Measurements from ENCODE around the gene ASB12. TPM values are rescaled to one million over a fixed set of nuclear protein-coding genes. Genes with fewer than 3 reads are reported as not detected.

Gene ASB12
- total RNA-seq, 2 donors from 2014 or later: not detected

DNA sequence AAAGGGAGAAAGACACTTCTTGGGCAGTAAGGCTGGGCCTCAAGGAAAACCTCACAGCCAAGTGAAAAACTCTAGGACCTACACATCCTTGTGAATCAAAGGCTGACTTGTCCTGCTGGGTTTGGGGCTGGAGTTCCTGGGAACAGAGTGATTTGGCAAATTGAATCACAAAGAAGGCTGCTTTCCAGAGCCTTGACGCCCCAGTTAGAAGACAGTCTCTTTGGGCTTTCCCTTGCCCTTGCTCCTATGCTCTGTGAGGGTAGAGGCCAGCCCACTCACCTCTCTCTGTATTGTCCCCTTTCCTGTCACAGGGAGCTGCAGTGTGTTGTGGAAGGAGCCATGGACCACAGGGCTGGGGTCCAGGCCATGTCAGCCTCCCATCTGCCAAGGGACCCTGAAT is 34.5 kb downstream of the ASB12 start:
- H3K4me1 Mint-ChIP-seq (ENCODE audit: low read depth in 2 of 2): peaks cover 0 to 4% of the 10 kb centered on the region in 2 donors
- H3K9me3 Mint-ChIP-seq: no peaks in the 10 kb centered on the region
- DNase-seq (ENCODE audit: low spot score): no peak

GRCh38 chrX:64192673-64193072 is 37.7 kb downstream of the ASB12 start:
- Mint-ChIP-seq H3K4me1 (ENCODE audit: low read depth in 2 of 2) (no peaks in the 10 kb centered on the region), H3K9me3 (no peaks in the 10 kb centered on the region), H3K27me3 (no peaks in the 10 kb centered on the region), H3K4me3 (no peak overlapping the region), H3K27ac (no peak overlapping the region), H3K36me3 (peaks cover 5% of the 10 kb centered on the region)
- ATAC-seq (no peak), DNase-seq (ENCODE audit: low spot score) (no peak)

More for the DNA sequence above, 34.5 kb downstream of the ASB12 start:
- ATAC-seq: no peak
- Mint-ChIP-seq H3K27ac (no peak overlapping the region), H3K27me3 (no peaks in the 10 kb centered on the region), H3K4me3 (no peak overlapping the region), H3K36me3 (peaks cover 5% of the 10 kb centered on the region)

GRCh38 chrX:64192040-64192439 is 38.4 kb downstream of the ASB12 start:
- peaks cover 5% of the 10 kb centered on the region for H3K36me3 Mint-ChIP-seq
- H3K27ac Mint-ChIP-seq: no peak overlapping the region
- H3K9me3 Mint-ChIP-seq: no peaks in the 10 kb centered on the region
- ATAC-seq (no peak), DNase-seq (ENCODE audit: low spot score) (no peak)
- no peaks in the 10 kb centered on the region for H3K27me3 Mint-ChIP-seq
- H3K4me3 Mint-ChIP-seq: no peak overlapping the region
- H3K4me1 Mint-ChIP-seq (ENCODE audit: low read depth in 2 of 2): no peaks in the 10 kb centered on the region

- H3K9me3 Mint-ChIP-seq: no peaks in the 10 kb centered on the region
- H3K36me3 Mint-ChIP-seq: peaks cover 5% of the 10 kb centered on the region
- no peaks in the 10 kb centered on the region for H3K27me3 Mint-ChIP-seq
- no peaks in the 10 kb centered on the region for H3K4me1 Mint-ChIP-seq (ENCODE audit: low read depth in 2 of 2)
- no peak overlapping the region for H3K4me3 Mint-ChIP-seq
- no peak for DNase-seq (ENCODE audit: low spot score)
- ATAC-seq: no peak
- H3K27ac Mint-ChIP-seq: no peak overlapping the region
These were observed 39.0 kb downstream of the ASB12 start for GRCh38 chrX:64191281-64192010.

DNA sequence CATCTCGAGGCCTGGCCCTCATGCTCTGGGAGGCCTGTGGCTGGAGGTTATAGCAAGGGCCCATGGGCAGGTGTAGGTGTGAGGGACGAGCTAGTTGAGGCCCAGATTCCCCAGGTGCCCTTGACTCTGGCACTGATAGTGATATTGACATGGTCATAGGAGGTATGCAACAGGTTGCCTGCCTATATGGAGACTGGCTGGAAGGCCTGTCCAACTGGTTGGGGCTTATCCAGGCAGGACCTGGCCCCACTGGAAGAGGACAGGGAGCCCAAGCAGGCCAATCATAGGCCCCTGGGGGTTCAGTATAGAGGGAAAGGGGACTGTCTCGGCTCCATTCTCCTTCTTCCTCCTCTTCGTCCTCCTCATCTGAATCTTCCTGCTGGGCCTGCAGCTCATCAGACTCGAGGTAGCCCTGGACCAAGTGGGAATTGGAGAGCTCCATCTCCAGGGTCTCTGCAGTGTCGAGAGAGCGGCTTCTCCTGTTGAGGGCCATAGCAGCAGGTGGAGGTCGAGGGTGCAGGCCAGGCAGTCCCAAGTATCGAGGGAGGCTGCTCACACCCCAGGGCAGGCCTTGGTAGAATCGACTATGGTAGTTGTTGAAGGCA is 40.2 kb downstream of the ASB12 start:
- Mint-ChIP-seq H3K4me1 (ENCODE audit: low read depth in 2 of 2) (no peaks in the 10 kb centered on the region), H3K9me3 (no peaks in the 10 kb centered on the region), H3K36me3 (peaks cover 5% of the 10 kb centered on the region), H3K4me3 (no peak overlapping the region), H3K27ac (no peak overlapping the region), H3K27me3 (no peaks in the 10 kb centered on the region)
- ATAC-seq (no peak), DNase-seq (ENCODE audit: low spot score) (no peak)

- Mint-ChIP-seq H3K27me3 (no peaks in the 10 kb centered on the region), H3K4me3 (no peak overlapping the region), H3K9me3 (no peaks in the 10 kb centered on the region), H3K36me3 (peaks cover 5% of the 10 kb centered on the region), H3K4me1 (ENCODE audit: low read depth in 2 of 2) (no peaks in the 10 kb centered on the region), H3K27ac (no peak overlapping the region)
- DNase-seq (ENCODE audit: low spot score) (no peak), ATAC-seq (no peak)
These were observed 41.5 kb downstream of the ASB12 start for GRCh38 chrX:64188901-64189300.

- Mint-ChIP-seq H3K27me3 (no peaks in the 10 kb centered on the region), H3K36me3 (peaks cover 5% of the 10 kb centered on the region)
These were observed 42.7 kb downstream of the ASB12 start for GRCh38 chrX:64187762-64188150.

DNA sequence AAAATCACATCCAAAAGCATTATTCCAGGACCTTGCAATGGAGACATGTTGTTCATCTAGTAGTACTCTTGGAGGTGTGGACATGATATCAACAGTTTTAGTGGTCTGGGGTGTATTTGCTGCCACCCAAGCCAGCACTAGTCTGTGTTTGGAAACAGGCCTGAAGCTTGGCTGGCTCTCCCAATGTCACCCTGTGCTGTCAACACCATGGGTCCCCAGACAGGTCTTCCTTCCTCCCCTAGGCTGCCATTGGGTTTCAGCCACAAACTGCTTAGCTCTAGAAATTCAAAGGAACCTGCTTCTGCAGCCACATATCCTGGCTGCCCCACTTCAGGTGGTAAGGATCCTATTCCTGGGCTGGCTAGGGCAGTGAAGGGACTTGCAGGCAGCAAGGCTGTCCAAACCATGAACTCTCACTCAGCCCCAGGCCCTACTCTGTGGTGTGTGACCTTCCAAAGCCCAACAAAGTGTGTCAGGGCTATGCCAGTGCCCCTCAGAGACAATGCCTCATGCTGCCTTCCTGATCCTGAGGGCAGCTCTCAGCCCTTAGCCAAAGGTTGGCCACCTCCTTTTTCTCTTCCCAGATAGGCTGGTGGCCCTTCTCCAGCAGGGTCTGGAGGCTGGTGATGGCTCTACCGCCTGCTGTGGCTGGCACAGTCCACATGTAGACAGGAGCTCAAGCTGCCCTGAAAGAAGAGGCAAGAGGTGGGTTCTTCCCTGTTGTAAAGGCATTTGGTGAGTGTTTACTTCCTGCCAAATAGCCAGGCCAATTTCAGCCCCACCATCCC is 43.2 kb downstream of the ASB12 start:
- Mint-ChIP-seq H3K27ac (no peak overlapping the region), H3K36me3 (peaks cover 4% of the 10 kb centered on the region), H3K4me1 (ENCODE audit: low read depth in 2 of 2) (no peaks in the 10 kb centered on the region), H3K27me3 (no peaks in the 10 kb centered on the region), H3K4me3 (no peak overlapping the region), H3K9me3 (no peaks in the 10 kb centered on the region)
- no peak for DNase-seq (ENCODE audit: low spot score)
- no peak for ATAC-seq

More at GRCh38 chrX:64187762-64188150, 42.7 kb downstream of the ASB12 start:
- H3K27ac Mint-ChIP-seq: no peak overlapping the region
- no peaks in the 10 kb centered on the region for H3K9me3 Mint-ChIP-seq
- no peak overlapping the region for H3K4me3 Mint-ChIP-seq
- DNase-seq (ENCODE audit: low spot score) (no peak), ATAC-seq (no peak)
- H3K4me1 Mint-ChIP-seq (ENCODE audit: low read depth in 2 of 2): no peaks in the 10 kb centered on the region

DNA sequence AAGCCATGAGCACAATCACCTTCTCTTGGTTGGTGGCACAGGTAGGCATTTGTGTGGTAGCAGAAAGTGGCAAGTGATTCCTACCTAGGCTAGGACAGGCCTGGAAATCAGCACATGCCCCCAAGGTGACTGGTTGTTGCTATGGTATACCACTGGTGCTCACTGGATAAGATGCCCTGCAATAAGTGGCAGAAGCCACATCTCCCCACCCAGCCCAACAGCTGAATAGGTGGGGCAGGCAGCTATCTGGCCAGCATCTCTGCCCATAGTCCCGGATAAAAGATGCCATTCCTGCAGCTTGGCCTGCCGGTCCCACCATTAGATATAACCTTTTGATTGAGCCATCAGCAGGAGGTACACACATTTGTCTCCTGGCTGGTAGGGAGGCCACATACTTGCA is 46.0 kb downstream of the ASB12 start:
- Mint-ChIP-seq H3K9me3 (no peaks in the 10 kb centered on the region), H3K27ac (no peak overlapping the region), H3K4me3 (no peak overlapping the region), H3K27me3 (no peaks in the 10 kb centered on the region), H3K4me1 (ENCODE audit: low read depth in 2 of 2) (no peaks in the 10 kb centered on the region), H3K36me3 (no peaks in the 10 kb centered on the region)
- DNase-seq (ENCODE audit: low spot score): no peak
- no peak for ATAC-seq

GRCh38 chrX:64182208-64182607 is 48.2 kb downstream of the ASB12 start:
- ATAC-seq: no peak
- H3K27me3 Mint-ChIP-seq: no peaks in the 10 kb centered on the region
- H3K27ac Mint-ChIP-seq: no peak overlapping the region
- H3K4me1 Mint-ChIP-seq (ENCODE audit: low read depth in 2 of 2): no peaks in the 10 kb centered on the region
- no peaks in the 10 kb centered on the region for H3K36me3 Mint-ChIP-seq
- no peak for DNase-seq (ENCODE audit: low spot score)
- H3K9me3 Mint-ChIP-seq: no peaks in the 10 kb centered on the region
- no peak overlapping the region for H3K4me3 Mint-ChIP-seq

DNA sequence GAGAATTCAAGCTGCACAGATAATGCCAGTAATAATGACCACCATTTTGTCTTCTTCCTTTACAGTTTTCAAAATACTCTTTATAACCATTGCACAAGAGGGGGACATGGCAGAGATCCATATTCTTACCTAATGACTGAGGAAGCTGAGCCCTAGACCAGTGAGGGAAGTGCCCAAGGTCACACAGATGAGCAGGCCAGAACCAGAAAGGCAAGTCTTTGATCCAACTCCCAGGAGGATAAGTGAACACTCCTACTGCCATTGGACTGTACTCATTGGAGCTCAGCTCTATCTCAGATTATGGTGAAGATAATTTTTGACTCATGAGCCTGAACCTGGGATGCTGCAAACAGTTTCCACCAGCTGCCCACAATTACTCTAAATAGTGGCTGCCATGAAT is 53.5 kb downstream of the ASB12 start:
- no peaks in the 10 kb centered on the region for H3K4me1 Mint-ChIP-seq (ENCODE audit: low read depth in 2 of 2)
- no peaks in the 10 kb centered on the region for H3K36me3 Mint-ChIP-seq
- H3K4me3 Mint-ChIP-seq: no peak overlapping the region
- no peaks in the 10 kb centered on the region for H3K9me3 Mint-ChIP-seq
- ATAC-seq (no peak), DNase-seq (ENCODE audit: low spot score) (no peak)
- no peaks in the 10 kb centered on the region for H3K27me3 Mint-ChIP-seq
- no peak overlapping the region for H3K27ac Mint-ChIP-seq

Other genes with a start within 250 kb of the ASB12 start
- 1 to 10 TPM; 4.0 to 4.4 TPM for gene AMER1, start 24.9 kb downstream of the ASB12 start, total RNA-seq
- 1 to 10 TPM; 6.4 to 6.8 TPM for gene MTMR8, start 164.8 kb upstream of the ASB12 start, total RNA-seq